K562 (cell line): ENCODE measurements around the gene LIMS1. TPM values are rescaled to one million over a fixed set of nuclear protein-coding genes. Genes with fewer than 3 reads are reported as not detected.

Source experiments
- ARID2 ChIP-seq: fragments of 450-650 bp; IDR thresholded peaks from 2 replicates; pipeline ENCODE4 v1.6.1; 2017; ENCODE audit warnings: antibody characterized with exemption, mild to moderate bottlenecking
- ARID3A ChIP-seq: IDR thresholded peaks from 2 replicates; pipeline ENCODE4 v1.6.1; 2012; ENCODE audit warnings: low read depth, low read length, improper control_type of control experiment, borderline replicate concordance
- BRD4 ChIP-seq: fragments of 200-600 bp; sonication (generic); IDR thresholded peaks from 2 replicates; pipeline ENCODE4 v1.6.1; 2017; ENCODE audit warnings: inconsistent platforms
- FOXJ3 ChIP-seq: sonication (generic); formaldehyde crosslinking; IDR thresholded peaks from 2 replicates; pipeline ENCODE4 v1.4.0; 2020; ENCODE audit warnings: mild to moderate bottlenecking, missing genetic modification reagents
- MAFF ChIP-seq: IDR thresholded peaks from 2 replicates; pipeline ENCODE4 v1.6.1; 2012; ENCODE audit warnings: low read length, improper control_type of control experiment
- MGA ChIP-seq: fragments of 450-650 bp; IDR thresholded peaks from 2 replicates; pipeline ENCODE4 v1.6.1; 2016; ENCODE audit warnings: mild to moderate bottlenecking, moderate library complexity
- NFIX ChIP-seq: fragments of 250-450 bp; sonication (Bioruptor Pico); IDR thresholded peaks from 2 replicates; pipeline ENCODE4 v1.4.0; 2020; ENCODE audit warnings: low read depth, mild to moderate bottlenecking, moderate library complexity
- PCBP1 ChIP-seq: fragments of 200-400 bp; formaldehyde crosslinking; IDR thresholded peaks from 2 replicates; pipeline ENCODE4 v1.6.1; 2018; ENCODE audit warnings: mild to moderate bottlenecking, low read depth, low read length; ENCODE audit not compliant: poor library complexity, severe bottlenecking
- SMAD4 ChIP-seq: fragments of 250-450 bp; sonication (Bioruptor Pico); conservative IDR thresholded peaks from 2 replicates; pipeline ENCODE4 v1.8.0; 2021; ENCODE audit warnings: inconsistent platforms, mild to moderate bottlenecking, moderate library complexity
- SMARCA4 ChIP-seq: fragments of 450-650 bp; IDR thresholded peaks from 2 replicates; pipeline ENCODE4 v1.6.1; 2016
- polyA plus RNA-seq, 8 experiments: library from polyadenylated mRNA; depleted of rRNA in 4 of 8; stranded (reverse) in 5 of 8; unstranded in 3 of 8; fragments of >200 nt; fragmentation: Nextera tagmentation in 2 of 8; fragmentation: Illumina TruSeq in 1 of 8; extraction: Ambion mirVana in 2 of 8; extraction: Trizol in 1 of 8; gene quantifications; 2 replicates each; pipeline versions ENCODE4 v1.2.1 to v1.2.3, GENCODE V29; 2011 to 2014; ENCODE audit warnings: inconsistent platforms in 1 of 8, missing spikeins in 1 of 8
- total RNA-seq, 7 experiments: library from RNA; depleted of rRNA in 6 of 7; stranded (reverse); fragments of >200 nt in 6 of 7; fragmentation: Illumina TruSeq in 2 of 7; extraction: Trizol in 2 of 7; gene quantifications; 2 replicates each; pipeline versions ENCODE4 v1.2.1 to v1.2.3, GENCODE V29; 2011 to 2021; ENCODE audit warnings: low replicate concordance in 1 of 7
- TF ChIP-seq, protein P1 (sequence below): fragments of 250-450 bp; sonication (Bioruptor Pico); IDR thresholded peaks from 2 replicates; pipeline ENCODE4 v1.4.0; 2020

Gene LIMS1
- total and polyA plus RNA-seq, 9 of the 15 experiments (the other 6 are each of a cell fraction or from before 2014, with no cell fraction given) = 52.8 to 134 (median 81.0) TPM

DNA sequence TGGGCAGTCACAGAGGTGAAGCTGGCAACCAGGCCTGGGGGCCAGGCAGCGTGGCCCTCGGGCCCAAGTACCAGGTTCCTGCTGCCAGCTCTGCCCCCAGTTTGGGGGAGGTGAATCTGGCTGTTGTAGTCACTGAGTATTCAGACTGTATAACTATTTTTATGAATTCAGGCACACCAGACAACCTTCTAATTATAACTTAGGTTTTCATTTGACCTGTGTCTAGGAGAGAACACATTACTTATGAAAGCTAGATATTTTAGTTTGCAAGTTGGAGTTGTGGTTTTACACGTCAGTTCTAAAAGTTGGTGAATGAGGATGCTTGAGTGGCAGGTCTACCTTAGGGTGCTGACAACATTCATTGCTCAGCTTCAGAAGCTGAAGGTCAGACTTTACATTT lies 71.7 kb downstream of the LIMS1 start (continued):
- TF ChIP-seq MGA (no peak), SMARCA4 (no peak), SMAD4 (CRISPR knock-in tag) (no peak), MAFF (no peak), PCBP1 (no peak), FOXJ3 (CRISPR knock-in tag) (no peak), ARID3A (no peak), BRD4 (no peak), ARID2 (no peak), NFIX (CRISPR knock-in tag) (no peak)
- TF ChIP-seq, protein P1, sequence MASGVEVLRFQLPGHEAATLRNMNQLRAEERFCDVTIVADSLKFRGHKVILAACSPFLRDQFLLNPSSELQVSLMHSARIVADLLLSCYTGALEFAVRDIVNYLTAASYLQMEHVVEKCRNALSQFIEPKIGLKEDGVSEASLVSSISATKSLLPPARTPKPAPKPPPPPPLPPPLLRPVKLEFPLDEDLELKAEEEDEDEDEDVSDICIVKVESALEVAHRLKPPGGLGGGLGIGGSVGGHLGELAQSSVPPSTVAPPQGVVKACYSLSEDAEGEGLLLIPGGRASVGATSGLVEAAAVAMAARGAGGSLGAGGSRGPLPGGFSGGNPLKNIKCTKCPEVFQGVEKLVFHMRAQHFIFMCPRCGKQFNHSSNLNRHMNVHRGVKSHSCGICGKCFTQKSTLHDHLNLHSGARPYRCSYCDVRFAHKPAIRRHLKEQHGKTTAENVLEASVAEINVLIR (CRISPR knock-in tag) = no peak
